ENCODE measurements around the gene CEP170B. TPM values are rescaled to one million over a fixed set of nuclear protein-coding genes. Genes with fewer than 3 reads are reported as not detected.

Gene CEP170B
- total and polyA plus RNA-seq, 9 of the 15 experiments (the other 6 are each of a cell fraction or from before 2014, with no cell fraction given): 0.01 to 10.2 (median 2.2) TPM

- no peak for TF ChIP-seq AFF4 (CRISPR knock-in tag; IDR thresholded peaks at IDR 0.05)
- no peak for TF ChIP-seq SMAD2 (IDR thresholded peaks at IDR 0.05; ENCODE audit: low read depth, low read length)
- TF ChIP-seq ZNF318 (IDR thresholded peaks at IDR 0.05; ENCODE audit: borderline replicate concordance in 1 of 2, low read depth in 1 of 2): no peak
- no peak for TF ChIP-seq THRA (IDR thresholded peaks at IDR 0.05)
These were observed 64.5 kb downstream of the CEP170B start (continued) for GRCh38 chr14:104929268-104930230.

All from K562 (cell line).